GM19238 (cell line): ENCODE measurements around the gene TMEM256.

Source experiments
- DNase-seq: peaks from one replicate; pipeline ENCODE4 v3.0.0; 2011; ENCODE audit warnings: low spot score; ENCODE audit not compliant: insufficient read length

TMEM256 gene

GRCh38 chr17:7403977-7404736 is at the start of gene TMEM256:
TSS of gene TMEM256 (minus strand) at chr17:7404097. CDS start at chr17:7404084, 13 bp downstream.
- DNase-seq: peak; percentile 97

- DNase-seq: no peak
Observed at GRCh38 chr17:7448461-7448860, 44.6 kb upstream of the TMEM256 start.

GRCh38 chr17:7445619-7445968 is 41.7 kb upstream of the TMEM256 start:
- peak; percentile 44 for DNase-seq

GRCh38 chr17:7444682-7445618 is 41.1 kb upstream of the TMEM256 start, which contains the start of gene CHRNB1:
TSS of gene CHRNB1 (plus strand) at chr17:7445061. CDS start at chr17:7445128, 67 bp downstream.
- DNase-seq: no peak

GRCh38 chr17:7443499-7444485 is 39.9 kb upstream of the TMEM256 start:
- no peak for DNase-seq

GRCh38 chr17:7442142-7442541 is 38.2 kb upstream of the TMEM256 start:
- no peak for DNase-seq

GRCh38 chr17:7441266-7441665 is 37.4 kb upstream of the TMEM256 start:
- DNase-seq: no peak

GRCh38 chr17:7440834-7441195 is 36.9 kb upstream of the TMEM256 start:
- no peak for DNase-seq

- peak; percentile 47 for DNase-seq
Observed at GRCh38 chr17:7440113-7440833, 36.4 kb upstream of the TMEM256 start.

- DNase-seq: no peak
Observed at GRCh38 chr17:7439462-7440112, 35.7 kb upstream of the TMEM256 start, which contains the start of gene FGF11. TSS of gene FGF11 (plus strand) at chr17:7439512. CDS start at chr17:7439621, 109 bp downstream.

- no peak for DNase-seq
Observed at GRCh38 chr17:7438656-7439460, 35.0 kb upstream of the TMEM256 start.

- no peak for DNase-seq
Observed at GRCh38 chr17:7437950-7438614, 34.2 kb upstream of the TMEM256 start.

GRCh38 chr17:7437369-7437863 is 33.5 kb upstream of the TMEM256 start:
- DNase-seq: no peak

- DNase-seq: peak; percentile 74
Observed at GRCh38 chr17:7436556-7437368, 32.9 kb upstream of the TMEM256 start.

GRCh38 chr17:7435676-7436555 is 32.0 kb upstream of the TMEM256 start:
- peak; percentile 44 for DNase-seq

- DNase-seq: no peak
Observed at GRCh38 chr17:7432296-7432695, 28.4 kb upstream of the TMEM256 start.
